HL-60 (cell line): ENCODE measurements around the gene MRPS12.

Source experiments
- POLR2AphosphoS5 ChIP-seq: IDR thresholded peaks from 2 replicates; pipeline ENCODE4 v1.6.1; 2012; ENCODE audit warnings: low read depth
- SPI1 ChIP-seq: IDR thresholded peaks from 2 replicates; pipeline ENCODE4 v1.6.1; 2012; ENCODE audit warnings: low read depth, mild to moderate bottlenecking, borderline replicate concordance
- TF ChIP-seq, protein P1 (sequence below): IDR thresholded peaks from one replicate; pipeline ENCODE4 v1.5.1; 2011; ENCODE audit warnings: low read length, control low read depth, inconsistent platforms; ENCODE audit not compliant: insufficient read depth

DNA sequence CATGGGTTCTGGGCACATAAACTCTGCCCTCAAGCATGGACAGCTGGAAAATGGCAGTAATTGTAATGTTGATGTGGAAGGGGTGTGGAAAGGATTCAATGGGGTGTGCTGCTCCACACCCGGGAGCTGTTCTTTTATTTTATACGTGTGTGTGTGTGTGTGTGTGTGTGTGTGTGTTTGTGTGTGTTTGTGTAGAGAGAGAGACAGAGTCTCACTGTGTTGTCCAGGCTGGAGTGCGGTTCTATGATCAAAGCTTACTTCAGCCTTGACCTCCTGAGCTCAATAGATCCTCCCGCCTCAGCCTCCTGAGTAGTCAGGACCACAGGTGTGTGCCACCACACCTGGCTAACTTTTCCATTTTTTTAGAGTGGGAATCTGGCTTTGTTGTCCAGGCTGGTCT, 2.8 kb downstream of the MRPS12 start:
- TF ChIP-seq POLR2AphosphoS5, result no peak
- TF ChIP-seq, protein P1, sequence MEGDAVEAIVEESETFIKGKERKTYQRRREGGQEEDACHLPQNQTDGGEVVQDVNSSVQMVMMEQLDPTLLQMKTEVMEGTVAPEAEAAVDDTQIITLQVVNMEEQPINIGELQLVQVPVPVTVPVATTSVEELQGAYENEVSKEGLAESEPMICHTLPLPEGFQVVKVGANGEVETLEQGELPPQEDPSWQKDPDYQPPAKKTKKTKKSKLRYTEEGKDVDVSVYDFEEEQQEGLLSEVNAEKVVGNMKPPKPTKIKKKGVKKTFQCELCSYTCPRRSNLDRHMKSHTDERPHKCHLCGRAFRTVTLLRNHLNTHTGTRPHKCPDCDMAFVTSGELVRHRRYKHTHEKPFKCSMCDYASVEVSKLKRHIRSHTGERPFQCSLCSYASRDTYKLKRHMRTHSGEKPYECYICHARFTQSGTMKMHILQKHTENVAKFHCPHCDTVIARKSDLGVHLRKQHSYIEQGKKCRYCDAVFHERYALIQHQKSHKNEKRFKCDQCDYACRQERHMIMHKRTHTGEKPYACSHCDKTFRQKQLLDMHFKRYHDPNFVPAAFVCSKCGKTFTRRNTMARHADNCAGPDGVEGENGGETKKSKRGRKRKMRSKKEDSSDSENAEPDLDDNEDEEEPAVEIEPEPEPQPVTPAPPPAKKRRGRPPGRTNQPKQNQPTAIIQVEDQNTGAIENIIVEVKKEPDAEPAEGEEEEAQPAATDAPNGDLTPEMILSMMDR, result no peak
- TF ChIP-seq SPI1, result no peak
